ENCODE data around the gene PRDM12.
A peak's percentile ranks its signal among the peaks of the same experiment; 100 is the strongest.
"Not testable (repeated sequence)": the region's sequence is repeated elsewhere in the genome, so short reads cannot be mapped to it uniquely, and the experiment has no call there.

Gene PRDM12

DNA sequence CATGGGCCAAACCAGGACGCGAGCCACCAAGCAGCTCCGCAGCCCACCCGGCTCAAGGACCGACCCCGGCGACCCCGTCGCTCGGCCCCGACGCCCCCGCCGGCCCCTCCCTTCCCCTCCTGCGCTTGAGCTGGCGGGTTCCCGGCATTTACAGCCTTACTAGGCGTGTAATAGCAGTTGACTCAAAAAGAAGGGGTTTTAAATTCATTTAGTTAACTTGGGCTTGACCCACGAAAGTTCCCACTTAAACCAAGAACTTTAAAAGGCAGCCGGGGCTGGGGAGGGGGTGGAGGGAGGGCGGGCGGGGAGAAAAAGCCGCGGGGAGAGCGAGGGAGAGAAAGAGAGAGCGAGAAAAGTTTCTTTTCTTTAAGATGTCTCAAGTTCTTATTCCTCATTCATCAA lies 636 bp downstream of the PRDM12 start:
- no peak for DNase-seq (ENCODE audit: low read depth)

DNA sequence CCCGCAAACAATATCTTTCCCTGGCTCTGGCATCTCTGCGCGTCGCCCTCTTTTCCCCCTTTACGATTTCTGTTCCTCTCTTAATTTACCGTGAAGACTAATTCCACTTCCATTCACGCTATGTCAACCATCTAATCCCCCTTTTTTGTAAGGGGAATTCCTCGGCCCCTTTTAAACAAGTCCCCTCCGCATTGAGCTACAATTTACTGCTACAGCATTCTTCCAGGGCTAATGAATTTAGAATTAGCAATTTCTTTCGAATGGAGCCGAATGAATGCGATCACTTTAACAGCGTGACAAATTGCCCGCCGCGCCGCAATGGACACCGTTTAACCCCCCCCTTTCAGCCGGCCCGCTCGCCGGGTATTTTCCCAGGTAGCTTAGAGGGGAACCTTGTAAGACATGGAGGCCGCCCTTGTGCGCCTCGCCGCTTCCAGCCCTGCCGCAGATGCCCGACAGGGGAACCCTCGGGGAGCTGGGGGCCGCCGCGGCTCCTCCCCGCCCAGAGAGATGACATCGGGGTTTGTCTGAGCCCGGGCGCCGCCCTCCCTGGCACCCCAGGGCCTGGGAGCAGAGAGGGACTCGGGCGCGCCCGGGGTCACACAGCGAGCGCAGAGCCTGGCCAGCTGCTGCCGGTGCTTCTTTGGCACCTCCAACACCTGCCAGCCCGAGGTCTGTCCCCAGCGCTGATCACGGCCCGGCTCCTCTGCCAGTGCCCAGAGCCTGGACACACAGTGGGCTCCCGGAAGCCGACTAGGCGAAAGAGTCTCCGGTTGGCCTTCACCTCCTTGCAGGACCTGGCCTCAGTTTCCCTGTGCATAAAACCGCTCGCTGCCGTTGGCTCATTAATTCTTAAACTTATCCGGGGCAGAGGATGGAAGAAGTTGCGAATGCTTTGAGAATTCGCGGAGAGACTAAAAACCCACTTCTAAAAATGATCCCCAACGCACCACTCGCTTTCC lies 1.3 kb downstream of the PRDM12 start:
- no peak for DNase-seq (ENCODE audit: low read depth)

DNA sequence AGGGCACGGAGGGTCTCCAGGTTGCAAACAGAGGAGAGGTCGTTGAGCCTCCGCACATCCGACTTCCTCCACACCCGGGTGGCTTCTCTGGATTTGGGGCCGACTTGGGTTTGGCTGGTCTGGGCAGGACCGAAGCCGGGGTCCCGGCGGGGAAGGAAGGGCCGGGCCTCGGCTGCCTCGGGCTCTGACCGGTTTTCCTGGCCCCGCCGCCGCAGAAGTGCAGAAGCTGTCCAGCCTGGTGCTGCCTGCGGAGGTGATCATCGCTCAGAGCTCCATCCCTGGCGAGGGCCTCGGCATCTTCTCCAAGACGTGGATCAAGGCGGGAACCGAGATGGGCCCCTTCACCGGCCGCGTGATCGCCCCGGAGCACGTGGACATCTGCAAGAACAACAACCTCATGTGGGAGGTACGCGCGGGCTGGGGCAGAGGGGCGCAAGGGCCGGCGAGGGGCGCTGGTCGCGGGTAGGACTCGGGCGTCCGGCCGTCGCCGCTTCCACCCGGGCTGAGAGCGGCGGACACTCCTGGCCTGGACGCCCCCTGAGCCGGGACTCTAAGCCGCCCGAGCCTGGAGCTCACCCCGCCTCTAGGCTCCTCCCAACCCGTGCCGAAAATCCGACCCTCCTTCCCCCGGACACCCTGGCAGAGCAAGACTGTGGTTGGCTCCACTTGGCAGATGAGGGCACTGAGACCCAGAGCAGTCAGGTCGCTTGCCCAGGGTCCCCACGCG lies 2.2 kb downstream of the PRDM12 start:
- DNase-seq (ENCODE audit: low read depth) = no peak

DNA sequence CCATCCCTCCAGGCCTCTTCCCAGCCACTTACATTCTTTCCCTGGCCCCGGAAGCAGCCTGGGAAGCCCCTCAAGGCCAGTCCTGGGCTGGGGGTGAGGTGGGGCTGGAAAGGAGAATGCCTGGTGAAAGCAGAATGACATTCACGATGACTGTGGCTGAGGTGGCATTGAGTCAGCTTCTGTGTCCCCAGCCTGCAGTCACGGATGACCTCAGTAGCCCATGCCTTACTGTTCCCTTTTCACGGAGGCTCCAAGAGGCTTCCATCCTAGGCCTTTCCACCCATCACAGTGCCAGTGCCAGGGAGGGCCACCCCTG lies 2.7 kb downstream of the PRDM12 start:
- no peak for DNase-seq (ENCODE audit: low read depth)

DNA sequence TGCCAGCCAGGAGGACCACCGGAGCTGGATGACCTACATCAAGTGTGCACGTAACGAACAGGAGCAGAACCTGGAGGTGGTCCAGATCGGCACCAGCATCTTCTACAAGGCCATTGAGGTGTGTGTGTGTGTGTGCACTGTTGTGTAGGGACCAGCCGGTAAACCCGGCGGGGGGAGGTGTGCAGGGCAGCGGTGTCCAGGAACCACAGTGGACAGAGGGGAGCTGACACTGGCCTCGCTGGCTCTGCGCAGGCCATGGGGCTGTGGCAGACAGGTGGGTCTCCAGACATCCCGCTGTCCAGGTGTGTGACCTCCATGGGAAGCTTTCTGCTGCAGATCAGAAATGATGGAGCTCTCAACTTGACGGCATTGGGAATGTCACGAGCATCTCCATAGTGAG lies 3.8 kb downstream of the PRDM12 start:
- no peak for DNase-seq (ENCODE audit: low read depth)

DNA sequence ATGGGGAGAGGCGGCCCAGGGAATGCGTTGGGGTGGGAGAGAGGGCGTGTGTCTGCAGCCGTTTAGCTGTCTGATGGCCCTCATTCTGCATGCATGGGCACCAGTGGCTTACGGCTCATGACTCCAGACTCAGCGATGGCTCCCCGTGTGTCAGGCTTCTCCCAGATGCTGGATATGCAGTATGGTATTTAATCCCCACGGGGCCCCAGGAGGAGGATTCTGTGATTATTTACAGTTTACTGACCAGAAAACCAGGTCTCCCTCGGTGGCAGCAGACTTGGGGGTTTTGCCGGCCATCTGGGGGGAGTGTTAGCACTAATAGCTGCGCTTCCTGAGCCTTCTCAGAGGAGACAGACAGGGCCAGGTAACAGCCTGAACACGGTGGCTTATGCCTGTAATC lies 4.3 kb downstream of the PRDM12 start:
- no peak for DNase-seq (ENCODE audit: low read depth)

DNA sequence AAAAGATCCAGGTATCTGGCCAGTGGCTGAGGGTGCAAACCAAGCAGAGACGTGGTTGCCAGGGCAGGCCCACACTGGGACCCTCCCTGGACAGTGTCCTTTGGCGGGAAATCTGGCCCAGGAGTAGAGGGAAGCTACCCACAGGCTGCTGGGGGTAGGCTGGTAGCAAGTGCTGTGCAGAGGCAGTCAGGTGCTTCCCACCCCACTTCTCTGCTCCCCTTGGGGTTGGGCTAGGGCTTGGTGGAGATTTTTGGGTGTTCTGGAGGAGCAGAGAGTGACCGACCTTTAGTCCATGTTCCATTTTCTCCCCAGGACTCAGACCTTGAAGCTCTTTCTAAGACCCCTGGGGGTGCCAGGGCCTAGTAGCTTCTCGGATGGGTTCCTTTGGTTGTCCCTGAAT lies 5.6 kb downstream of the PRDM12 start:
- DNase-seq (ENCODE audit: low read depth) = no peak

DNA sequence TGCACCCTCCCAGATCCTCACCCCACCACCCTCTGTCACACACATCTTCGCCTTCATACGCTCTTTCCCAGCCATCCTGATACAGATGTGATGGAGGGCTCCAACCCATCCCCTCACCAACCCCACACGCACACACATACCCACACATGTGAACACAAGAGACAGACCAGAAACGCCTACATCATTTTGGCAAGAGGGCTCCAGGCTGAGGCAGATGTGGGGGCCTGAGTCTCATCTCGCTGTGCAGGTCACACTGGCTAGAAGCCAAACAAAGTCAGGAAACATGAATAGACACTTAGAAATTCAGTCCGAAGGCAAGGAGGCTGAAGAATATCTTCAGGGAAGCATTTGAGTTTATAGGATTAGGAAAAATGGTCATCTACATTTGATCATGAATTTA lies 6.2 kb downstream of the PRDM12 start:
- DNase-seq (ENCODE audit: low read depth) = no peak

DNA sequence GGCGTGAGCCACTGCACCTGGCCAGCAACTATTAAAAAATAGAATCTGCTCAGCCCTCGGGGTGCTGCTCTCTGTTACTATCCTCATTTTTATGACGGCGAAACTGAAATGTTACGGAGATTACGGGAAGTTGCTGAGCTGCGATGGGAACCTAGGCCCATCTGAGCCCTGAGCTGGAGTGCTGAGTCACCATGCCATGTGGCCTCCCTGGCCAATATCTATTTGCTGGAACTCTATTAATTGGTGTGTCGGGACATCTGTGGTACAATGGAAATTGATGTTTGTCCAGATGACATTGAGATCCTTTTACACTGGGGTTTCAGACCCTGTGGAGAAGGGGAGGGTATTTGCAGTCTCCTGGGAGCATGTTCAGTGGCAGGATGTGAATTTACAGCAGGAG lies 8.1 kb downstream of the PRDM12 start:
- DNase-seq (ENCODE audit: low read depth) = no peak

DNA sequence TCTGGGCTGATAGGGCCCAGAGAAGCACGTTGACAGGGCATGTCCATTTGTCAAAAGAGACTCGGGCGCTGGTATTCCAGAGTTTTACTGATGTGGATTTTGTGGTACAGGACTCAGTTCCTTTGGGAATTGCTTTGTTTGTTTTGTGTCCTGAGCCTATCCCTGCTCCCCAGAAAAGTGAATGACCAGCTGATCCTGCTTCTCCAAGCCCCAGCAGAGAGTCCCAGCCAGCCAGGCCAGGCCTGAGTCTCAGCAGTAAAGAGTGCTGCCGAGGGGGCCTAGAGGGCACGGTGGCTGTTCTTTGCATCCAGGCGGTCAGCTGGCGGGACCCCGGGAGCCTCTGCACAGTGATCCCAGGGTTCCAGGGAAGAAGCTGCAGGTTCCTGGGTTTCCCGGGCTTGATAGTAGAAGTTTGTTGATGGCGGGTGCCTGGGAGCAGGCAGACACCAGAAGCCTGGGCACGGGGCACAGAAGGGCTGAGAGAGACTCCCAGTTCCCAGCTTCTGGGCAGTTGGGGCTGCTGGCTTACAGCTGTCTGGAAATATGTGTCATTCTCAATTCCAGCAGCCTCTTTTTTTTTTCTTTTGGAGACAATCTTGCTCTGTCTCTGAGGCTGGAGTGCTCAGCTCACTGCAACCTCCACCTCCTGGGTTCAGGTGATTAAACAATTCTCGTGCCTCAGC lies 8.7 kb downstream of the PRDM12 start:
- no peak for DNase-seq (ENCODE audit: low read depth)

DNA sequence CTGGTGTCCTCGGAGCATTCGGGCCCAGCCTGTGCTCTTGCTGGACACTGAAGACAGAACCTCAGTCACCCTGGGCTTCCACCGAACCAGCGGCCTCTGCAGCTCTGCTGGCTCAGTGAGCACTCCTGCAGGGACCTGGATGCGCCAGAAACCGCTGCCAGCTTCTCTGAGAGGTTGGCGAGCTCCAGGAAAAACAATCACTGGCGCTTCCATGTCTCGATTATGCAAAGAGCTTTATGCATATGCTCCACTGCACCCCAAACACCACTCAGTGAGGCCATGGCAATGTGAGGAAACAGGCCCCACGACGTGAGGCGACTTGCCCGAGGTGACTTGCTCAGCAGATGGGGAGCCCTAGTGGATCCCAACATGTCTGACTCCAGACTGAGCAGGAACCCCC lies 11.0 kb downstream of the PRDM12 start:
- DNase-seq (ENCODE audit: low read depth) = no peak

DNA sequence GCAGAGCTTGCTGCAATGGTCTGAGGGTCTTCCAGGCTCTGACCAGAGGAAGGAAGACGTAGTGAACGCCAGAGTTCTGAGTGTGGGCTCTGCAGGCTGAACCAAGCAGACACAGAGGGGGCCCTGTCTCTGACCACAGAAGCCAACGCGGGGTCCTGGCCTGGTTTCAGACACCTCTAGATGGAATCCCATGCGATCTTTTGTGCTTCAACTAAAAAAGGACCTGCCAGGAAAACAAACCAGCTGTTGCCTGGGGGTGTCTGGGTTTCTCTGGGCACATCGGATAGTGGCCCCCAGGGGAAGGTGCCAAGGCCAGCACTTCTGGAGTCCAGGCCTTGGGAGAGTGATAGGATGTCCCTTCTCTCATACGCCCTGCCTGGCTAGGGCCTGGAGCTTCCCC lies 12.9 kb downstream of the PRDM12 start:
- DNase-seq (ENCODE audit: low read depth) = no peak

DNA sequence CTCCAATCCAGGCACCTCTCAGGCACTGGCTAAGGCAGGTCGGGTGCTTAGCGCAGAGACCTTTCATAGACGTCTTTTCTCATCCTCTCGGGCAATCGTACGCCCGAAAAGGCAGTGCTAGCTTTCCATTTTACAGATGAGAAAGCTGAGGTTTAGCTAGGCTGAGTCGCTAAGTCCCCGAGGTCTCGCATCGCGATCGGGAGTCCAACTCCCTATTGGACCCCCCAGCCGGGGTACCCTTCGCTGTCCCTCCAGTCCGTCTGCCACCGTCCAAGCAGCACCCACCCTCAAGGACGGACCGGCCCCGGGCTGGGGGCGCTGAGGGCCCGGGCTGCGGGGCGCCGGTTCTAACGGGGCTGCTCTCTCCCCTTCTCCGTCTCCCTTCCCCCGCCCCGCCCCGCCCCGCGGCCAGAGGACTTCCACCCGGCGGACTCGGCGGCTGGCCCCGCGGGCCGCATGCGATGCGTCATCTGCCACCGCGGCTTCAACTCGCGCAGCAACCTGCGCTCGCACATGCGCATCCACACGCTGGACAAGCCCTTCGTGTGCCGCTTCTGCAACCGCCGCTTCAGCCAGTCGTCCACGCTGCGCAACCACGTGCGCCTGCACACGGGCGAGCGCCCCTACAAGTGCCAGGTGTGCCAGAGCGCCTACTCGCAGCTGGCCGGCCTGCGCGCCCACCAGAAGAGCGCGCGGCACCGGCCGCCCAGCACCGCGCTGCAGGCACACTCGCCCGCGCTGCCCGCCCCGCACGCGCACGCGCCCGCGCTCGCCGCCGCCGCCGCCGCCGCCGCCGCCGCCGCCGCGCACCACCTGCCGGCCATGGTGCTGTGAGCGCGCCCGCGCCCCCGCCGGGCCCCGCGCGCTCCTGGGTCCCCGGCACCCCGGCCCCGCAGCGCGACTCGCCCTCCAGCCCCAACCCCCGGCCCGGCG lies 16.7 kb downstream of the PRDM12 start:
- peak; percentile 85 for DNase-seq (ENCODE audit: low read depth)

DNA sequence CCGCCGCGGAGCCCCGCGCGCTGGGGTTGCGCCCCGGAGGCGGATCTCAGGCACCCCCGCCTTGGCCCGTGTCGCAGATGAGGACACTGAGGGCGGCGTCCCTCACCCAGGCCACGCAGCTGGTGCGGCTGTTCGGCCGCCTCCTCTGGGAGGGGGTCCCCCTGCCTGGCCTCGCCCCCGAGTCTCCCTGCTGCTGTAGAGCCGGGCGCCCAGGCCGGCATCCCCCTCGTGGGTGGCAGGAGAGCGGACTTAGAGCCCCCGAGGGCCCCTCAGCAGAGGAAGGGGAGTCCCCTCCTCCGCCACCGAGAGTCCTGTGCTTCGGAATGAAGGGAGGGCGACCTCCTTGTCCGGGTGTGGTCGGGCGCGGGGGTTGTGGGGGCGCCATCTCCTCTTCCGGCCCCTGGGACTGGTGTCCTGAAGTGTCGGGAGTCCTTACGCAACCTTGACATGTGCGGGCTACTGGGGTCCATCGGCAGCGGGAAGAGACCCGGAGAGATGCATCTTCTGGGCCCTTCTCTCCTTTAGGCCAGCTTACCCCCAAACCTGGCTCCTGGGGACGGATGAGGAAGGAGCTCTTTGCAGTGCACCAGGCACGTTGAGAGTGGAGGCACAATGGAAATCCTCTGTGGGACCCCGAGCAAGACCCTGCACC lies 17.5 kb downstream of the PRDM12 start:
- DNase-seq (ENCODE audit: low read depth) = no peak

DNA sequence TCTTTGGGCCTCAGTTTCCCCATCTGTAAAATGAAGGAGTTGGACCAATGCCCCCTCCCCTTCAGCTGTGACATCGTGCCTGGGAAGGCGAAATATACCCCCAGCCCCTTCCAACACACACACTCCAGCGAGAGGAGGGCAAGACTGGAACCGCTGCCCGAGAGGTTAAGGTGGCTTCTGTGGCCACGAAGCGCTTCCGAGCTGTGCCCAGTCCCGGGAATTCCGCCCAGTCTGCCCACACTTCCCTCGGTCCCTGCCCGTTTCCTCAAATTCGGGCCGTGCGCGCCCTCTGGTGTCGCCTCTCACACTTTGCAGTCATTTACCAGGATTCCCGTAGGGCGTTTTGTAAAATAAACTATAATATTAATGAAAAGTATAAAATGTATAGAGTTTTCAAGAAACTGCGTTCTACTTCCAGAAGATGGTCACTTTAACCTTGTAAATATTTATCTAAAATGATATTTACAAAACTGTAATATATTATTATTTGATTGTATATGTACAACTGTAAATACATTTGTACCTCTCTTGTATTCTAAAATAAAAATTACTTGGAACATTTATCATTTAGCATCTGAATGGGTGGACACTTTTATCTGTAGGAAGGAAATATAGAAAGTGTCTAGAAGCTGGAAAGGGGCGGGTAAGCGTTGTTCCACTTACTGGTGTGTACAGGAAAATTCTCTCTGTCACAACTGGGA lies 18.2 kb downstream of the PRDM12 start:
- peak; percentile 60 for DNase-seq (ENCODE audit: low read depth)

DNA sequence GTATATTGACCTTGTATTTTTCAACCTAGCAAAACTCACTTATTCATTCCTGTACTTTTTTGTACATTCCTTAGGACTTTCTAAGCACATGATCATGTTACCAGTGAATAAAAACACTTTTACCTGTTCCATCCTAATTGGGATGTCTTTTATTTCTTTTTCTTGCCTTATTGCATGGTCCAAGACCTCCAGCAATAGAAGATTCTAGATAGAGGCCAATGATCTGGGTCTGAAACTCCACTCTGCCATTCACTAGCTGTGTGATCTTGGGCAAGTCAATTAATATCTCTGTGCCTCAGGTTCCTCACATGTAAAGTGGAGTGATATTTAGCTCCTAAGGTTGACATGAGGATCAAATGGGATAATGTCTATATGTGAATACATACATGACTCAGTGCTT lies 20.7 kb downstream of the PRDM12 start:
- no peak for DNase-seq (ENCODE audit: low read depth)

DNA sequence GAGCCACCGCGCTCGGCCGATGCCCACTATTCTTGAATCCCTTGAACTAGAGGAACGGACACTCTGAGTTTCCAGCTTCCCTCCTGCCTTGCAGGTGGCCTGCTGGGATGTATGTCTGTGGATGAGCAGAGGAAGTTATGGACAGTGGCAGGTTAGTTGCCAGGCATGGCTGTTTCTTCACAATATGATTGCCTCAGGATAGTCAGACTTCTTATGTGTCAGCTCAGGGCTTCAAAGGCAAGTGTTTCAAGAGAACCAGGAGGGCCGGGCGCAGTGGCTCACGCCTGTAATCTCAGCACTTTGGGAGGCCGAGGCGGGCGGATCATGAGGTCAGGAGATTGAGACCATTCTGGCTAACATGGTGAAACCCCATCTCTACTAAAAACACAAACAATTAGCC lies 21.6 kb downstream of the PRDM12 start:
- not testable (repeated sequence) for DNase-seq (ENCODE audit: low read depth)

DNA sequence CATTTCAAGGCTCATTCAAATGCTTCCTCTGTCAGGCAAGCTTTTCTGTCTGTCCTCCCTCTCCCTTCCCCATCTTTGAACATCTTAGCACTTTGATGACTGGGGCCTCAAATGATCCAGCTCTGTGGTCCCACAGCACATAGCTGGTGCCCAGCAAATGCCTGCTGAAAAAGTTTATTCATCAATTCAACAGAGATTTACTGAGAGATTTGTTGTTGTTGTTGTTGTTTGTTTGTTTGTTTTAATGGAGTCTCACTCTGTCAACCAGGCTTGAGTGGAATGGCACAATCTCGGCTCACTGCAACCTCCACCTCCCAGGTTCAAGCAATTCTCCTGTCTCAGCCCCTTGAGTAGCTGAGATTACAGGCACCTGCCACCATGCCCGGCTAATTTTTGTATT lies 23.2 kb downstream of the PRDM12 start:
- no peak for DNase-seq (ENCODE audit: low read depth)

DNA sequence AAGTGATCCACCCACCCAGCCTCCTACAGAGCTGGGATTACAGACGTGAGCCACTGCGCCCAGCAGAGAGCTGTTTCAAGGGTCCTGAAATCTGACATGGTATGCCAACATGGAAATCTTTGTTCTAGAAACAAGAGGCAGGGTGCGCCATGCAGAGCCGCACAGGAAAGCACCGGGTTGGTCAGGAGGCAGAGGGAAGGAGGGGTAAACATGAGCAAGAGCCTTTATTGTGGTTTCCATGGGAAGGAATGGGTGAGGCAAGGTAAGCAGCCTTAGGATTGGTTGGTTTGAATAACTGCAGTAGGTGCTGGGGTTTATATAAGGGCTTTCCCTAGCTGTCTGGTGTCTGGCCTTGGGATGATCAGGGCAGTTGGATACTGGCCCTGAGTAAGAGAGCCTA lies 23.7 kb downstream of the PRDM12 start:
- DNase-seq (ENCODE audit: low read depth) = no peak

DNA sequence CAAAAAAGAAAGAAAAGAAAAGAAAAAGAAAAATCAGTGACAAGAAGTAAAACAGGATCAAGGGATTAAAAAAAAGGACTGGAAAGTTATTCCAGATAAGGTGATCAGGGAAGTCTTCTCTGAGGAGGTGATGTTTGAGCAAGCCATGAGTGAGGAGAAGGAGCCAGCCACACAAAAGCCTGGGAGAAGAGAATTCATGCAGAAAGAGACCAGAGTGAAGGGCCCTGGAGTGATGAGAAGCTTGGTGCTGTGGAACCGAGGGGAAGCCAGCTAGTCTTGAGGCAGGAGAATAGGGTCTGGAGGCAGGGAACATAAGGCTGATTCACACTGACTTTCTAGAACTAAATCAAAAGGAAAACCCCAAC lies 25.2 kb downstream of the PRDM12 start:
- no peak for DNase-seq (ENCODE audit: low read depth)

All from amniotic epithelial cell (primary cell).